GM23248 (cell line): Measurements from ENCODE around the gene SLC25A29.

ENCODE experiments used
- EZH2 ChIP-seq: fragments of 200-600 bp; sonication (generic); IDR thresholded peaks from 2 replicates; pipeline ENCODE4 v1.6.1; 2018; ENCODE audit warnings: antibody characterized with exemption, mild to moderate bottlenecking; ENCODE audit not compliant: insufficient read depth, poor library complexity, severe bottlenecking
- EZH2phosphoT487 ChIP-seq: fragments of 200-600 bp; sonication (generic); IDR thresholded peaks from 2 replicates; pipeline ENCODE4 v1.6.1; 2018; ENCODE audit warnings: antibody characterized with exemption, moderate library complexity, mild to moderate bottlenecking, low read depth; ENCODE audit not compliant: insufficient read depth

DNA sequence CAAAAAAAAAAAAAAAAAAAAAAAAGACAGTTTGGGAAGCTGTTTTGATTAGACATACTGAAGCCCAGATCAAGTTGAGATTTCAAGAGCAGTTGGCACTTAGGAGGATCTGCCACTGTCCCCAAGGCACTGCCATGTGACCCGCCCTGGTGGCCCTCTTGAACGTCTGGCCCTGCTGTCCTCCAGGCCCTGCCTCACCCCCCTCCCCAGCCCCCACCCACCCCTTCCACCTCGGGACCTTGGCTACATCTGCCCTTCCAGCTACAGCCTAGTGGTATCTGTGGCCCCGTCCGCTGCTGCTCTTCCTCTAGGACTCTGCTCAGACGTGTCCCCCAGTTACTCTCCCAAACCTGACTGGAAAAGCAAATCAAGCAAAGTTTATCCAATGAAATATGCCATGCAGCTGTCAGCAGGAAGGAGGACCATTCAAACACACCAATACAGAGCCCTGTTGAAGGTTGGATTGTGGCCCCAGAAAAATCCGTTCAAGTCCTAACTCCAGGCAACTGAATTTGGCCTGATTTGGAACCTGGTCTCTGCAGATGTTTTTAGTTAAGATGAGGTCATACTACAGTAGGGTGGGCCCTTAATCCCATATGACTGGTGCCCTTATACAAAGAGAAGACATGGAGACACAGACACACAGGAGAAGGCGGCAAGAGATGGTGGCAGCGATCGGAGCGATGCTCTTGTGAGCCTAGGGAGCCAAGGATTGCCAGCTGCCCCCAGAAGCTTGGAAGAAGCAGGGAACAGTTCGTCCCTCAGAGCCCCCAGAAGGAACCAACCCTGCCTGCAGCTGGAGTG is 17.7 kb downstream of the SLC25A29 start:
- TF ChIP-seq EZH2 (no peak), EZH2phosphoT487 (no peak)
